Stimulated activated CD8-positive, alpha-beta memory T cell treated with anti-CD3 and anti-CD28 coated beads, Interleukin-15, amount 100 ng/mL, for 48 hours (primary cell): ENCODE measurements around the gene KCNN4.
"Not testable (repeated sequence)": the region's sequence is repeated elsewhere in the genome, so short reads cannot be mapped to it uniquely, and the experiment has no call there.

ENCODE experiments used
- DNase-seq, 2 donors: peaks; one replicate each; pipeline ENCODE4 v3.0.0-alpha.2; 2020; ENCODE audit warnings: low read depth in 2 of 2

KCNN4 gene

DNA sequence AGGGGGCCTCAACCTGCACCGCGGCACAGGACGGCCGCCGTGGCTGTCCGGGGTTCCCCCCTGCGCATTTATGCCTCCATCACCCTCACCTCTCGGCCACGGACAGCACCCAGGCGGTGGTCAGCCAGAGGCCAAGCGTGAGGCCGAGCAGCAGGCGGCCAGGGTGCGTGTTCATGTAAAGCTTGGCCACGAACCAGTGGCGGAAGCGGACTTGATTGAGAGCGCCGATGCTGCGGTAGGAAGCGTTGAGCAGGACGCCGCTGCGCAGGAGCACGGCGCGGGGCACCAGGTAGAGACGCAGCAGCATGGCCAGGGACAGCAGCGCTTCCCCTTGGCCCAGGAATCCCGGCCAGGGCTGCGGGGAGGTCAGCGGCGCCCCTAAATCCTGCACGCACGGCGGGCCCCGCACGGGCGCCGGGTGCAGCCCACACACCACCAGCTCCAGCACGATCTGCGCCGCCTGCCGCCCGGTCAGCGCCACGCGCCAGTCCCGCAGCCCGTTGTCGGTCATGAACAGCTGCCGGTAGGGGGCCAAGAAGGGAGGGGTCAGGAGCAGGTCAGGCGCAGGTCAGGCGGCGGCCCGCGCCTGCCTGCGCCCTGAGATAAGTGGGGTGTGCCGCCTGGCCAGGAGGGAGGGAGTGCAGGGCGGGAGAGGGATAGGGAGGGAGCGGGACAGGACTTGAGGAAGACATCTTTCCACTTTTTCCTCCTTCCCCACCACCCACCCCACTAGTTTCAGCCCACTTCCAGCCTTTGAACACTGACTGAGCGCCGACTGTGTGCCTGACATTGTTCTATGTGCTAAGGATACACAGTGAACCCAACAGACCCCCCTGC, 6.5 kb downstream of the KCNN4 start:
- no peak for DNase-seq

DNA sequence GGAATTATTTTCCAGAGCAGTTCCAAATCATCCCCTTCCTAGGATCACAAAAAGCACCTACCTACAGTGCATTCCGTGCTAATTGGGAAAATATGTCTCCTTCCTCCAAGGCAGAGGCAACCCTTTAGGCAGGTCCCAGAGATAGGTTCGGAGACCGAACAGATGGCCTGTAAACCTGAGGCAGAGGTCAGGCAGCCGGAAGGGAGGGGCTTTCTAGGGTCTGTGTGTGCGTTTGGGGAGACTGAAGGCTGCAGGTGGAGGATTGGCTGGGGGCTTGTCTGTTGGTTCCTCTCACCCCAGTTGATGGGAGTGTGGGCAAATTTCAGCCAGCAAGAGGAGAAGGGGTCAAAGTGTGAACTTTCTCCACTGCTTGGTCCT, 7.1 kb downstream of the KCNN4 start:
- DNase-seq = no peak

DNA sequence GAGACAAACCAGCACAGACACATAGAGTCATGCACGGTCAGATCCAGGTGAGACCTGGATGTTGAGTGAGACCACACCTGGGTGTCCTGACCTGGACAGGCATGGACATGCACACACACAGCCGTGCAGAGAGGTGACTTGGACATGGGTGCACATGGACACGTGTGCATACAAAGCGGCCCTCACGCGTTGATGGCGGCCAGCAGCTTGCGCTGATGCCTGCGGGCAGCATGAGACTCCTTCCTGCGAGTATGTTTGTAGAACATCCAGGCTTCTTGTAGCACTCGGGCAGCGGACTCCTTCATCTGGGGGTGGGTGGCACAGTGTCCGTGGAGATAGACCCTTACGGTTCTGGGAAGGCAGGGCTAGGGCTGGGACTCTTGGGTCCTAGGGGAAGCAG, 11.5 kb downstream of the KCNN4 start:
- DNase-seq = no peak

DNA sequence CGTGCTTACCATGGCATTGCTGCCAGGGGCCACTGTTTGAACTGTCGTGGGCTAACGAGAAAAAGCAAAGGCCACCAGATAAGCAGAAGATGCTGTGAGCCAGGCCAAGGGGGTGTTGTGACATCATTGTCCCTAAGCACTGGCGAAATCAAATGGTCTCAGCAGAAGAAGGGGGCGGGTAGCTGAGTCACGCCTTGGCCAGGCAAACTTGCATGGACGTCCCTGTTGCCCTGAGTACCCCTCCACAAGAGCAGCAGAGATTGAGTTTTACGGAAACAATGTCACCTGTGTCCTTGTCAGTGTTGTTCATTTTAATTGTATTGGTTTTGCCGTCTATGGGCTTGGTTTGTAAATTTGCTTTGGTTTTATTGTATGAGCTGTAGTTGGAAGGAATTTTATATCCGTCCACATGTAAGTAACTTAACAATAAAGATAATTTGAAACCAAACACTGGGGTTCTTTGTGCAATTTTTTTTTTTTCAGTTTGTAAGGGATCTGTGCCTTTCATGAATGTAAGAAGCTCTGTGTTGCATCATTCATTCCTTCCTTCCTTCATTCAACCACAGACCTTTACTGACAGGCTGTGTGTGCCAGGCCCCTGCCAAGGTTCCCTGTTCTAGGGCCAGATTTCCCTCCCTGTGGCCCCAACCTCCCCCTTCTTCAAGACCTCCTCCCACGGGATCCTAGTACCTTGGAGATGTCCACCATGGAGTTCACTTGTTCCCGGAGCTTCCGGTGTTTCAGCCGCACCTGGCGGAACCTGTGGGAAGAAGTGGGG, 12.3 kb downstream of the KCNN4 start:
- no peak for DNase-seq

DNA sequence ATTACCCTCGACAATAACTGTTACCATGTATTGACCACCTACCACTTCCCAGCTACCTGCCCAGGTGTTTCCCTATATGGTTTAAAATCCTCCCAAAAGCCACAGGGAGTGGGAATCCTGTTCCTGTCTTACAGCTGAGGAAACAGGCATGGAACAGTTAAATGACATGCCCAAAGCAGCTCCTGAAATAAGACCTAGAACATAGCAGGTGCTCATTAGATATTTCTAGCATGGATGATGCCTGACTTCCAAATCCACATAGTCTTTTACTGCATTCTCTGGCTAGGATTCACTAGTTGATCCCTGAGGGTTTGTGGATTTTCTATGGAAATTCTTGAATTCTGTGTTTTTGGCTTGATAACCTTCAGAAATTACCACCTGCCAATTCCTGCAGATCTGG, 13.0 kb downstream of the KCNN4 start:
- DNase-seq = no peak

DNA sequence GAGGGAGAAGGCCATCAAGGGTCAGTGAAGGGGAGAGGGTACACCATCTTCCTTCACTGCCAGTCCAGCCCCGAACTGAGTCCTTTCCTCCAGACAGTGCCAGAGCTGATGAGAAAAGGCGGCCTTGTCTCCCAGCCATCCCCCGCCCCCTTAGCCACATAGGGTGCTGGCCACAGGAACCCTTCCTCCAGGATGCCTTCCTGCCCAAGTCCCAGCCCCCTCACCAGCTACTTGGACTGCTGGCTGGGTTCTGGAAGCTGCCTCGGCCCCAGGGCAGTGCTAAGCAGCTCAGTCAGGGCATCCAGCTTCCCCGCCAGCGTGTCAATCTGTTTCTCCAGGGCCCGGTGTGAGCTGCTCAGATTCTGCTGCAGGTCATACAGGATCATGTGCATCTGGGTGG, 13.5 kb downstream of the KCNN4 start:
- no peak for DNase-seq

DNA sequence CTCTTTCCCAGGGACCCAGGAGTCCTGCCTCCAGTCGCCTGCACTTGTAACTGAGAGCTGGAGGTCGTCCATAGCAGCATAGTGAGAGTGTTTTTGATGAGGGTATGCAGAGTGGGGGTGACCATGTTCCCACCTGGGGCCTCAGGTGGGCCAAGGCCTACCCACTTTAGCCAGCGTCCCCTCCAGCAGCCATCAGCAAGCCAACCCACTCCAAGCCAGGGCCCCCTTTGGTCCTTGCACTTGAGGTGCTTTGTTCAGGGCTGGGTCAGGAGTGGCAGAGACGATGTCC, 14.1 kb downstream of the KCNN4 start:
- DNase-seq = no peak

DNA sequence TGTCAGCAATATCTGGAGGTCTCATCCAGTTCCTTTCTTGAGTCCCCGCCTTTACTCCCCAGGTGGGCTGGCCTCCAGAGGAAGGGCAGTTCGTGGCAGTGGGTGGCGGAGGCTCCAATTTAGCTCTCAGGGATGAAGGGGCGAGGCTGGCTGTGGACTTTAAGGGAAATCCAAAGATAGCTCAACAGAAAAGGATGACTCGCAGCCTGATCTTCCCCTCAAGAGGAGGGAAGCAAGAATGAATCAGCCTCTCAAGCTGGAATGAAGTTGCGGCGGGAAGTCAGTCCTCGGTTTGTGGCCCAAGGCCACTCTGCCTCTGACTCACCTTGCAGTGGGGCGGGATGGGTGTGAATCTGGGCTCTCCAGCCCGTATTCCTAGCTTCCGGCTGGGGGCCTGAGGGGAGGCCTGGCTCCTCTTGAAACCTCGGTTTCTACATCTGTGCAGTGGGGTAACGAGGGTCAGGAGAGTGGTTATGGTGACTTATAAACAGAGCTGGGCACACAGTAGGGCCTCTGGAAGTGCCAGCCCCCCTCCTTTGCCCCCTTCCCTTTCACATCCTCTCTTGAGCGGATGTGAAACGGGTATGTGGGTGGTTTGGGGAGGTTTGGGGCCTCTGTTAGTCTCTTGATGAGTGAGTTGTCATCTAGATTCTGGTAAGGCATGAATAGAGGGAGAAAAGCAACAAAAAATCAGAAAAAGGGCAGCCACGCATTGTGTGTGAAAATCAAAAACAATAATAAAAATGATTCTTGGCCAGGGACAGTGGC, 15.5 kb downstream of the KCNN4 start:
- peak; percentile 80 to 84 for DNase-seq

DNA sequence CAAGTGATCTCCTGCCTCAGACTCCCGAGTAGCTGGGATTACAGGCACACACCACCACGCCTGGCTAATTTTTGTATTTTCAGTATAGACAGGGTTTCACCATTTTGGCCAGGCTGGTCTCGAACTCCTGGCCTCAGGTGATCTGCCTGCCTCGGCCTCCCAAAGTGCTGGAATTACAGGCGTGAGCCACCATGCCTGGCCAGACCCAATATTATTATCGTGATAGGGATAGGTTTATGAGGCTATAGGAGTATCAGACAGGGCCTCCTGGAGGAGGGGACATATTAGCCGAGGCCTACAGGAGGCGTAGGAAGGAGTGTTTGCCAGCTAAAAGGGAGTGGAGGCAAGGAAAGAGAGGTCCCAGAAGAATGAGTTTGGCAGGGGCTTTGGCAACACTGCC, 16.1 kb downstream of the KCNN4 start:
- DNase-seq = not testable (repeated sequence)

DNA sequence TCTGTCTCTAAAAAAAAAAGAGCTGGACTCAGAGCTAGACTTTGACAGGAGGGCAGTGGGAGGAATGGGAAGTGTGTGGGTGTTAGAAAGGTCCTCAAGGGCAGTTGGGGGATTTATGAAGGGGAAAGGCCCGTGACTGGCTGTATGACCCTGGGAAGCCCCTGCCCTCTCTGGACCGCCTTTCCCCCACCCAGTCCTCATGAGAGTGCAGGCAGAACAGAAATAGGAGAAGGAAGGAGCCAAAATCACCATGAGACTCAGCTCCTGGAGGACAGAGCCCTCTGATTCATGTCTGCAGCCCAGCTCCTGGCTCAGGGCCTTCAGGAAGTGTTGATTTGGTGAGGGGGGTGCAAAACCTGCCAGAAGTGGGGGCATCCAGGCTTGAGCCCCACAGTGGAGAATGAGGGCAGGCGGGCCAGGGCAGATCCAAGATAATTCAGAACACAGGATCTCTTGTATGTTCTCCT, 17.3 kb downstream of the KCNN4 start:
- no peak for DNase-seq

DNA sequence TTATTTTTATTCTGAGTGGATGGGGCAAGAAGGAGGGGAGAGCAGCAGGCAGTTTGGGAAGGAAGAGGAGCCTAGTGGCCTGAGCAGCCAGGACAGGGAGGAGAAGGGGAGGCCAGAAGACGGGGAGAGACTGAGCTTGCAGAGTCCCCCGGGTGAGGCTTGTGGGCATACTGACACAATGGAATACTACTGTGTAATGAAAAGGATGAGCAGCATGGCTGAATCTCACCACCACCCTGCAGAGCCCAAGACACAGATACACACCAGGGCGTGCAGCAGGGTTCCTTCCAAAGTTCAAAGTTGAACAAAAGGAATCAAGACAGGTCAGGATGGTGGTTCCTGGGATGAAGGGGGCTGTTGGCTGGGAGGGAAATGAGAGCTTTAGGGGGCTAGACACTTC, 18.0 kb downstream of the KCNN4 start:
- no peak for DNase-seq

DNA sequence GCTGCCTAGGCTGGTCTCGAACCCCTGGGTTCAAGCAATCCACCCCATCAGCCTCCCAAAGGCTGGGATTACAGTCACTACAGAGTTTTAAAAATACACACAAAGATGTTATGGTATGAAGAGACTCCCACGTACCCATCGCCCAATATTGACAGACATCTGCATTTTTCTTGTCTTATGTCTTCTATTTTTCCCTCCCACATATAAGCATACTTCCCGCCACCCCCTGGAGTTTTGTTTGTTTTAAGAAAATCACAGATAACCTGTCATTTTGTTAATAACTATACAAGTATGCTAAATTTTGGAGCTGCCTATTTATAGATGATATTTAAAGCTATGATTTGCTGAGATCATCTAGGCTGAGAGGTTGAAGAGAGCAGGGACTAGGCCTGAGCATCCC, 19.8 kb downstream of the KCNN4 start:
- no peak for DNase-seq

DNA sequence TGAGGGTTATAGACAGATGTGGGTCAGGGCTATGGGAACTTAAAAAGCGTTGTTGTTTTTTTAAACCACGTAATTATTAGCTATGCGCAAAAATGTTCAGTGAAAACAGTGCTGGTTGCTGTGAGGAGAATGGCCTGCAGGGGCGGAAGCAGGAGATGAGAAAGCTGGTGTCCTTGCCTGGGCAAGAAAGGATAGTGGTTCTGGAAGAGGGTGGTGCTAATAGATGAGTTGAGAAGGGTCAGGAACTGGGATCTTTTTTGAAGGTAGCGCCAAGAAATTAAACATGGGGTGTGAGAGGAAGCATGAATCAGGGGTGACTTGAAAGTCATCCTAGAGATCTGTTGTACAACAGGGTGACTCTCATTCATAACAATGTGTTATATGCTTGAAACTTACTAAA, 21.3 kb downstream of the KCNN4 start:
- no peak for DNase-seq

DNA sequence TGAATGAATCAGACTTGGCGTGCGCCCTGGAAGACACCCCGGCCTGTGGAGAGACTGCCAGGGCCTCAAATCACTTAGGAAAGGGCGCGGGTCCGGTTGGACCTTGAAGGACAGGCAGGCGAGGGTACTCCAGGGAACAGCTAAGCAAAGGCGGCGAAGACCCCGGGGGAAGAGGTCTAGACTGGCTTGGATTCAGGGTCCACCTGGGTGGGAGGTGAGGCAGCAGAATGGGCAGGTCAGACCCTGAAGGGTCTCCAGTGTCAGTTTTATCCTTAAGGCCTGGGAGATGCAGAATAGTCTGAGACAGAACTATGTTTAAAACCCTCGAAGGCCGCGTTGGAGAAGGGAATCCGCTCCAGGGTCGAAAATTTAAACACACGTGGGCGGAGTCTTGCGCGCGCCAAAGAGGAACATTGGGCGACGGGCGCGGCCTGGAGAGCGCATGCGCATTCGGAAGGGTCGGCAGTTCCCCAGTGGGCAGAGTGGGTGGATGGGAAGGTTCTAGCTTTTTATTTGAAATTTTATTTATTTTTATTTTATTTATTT, 25.4 kb downstream of the KCNN4 start:
- DNase-seq = peak; percentile 71 to 75

DNA sequence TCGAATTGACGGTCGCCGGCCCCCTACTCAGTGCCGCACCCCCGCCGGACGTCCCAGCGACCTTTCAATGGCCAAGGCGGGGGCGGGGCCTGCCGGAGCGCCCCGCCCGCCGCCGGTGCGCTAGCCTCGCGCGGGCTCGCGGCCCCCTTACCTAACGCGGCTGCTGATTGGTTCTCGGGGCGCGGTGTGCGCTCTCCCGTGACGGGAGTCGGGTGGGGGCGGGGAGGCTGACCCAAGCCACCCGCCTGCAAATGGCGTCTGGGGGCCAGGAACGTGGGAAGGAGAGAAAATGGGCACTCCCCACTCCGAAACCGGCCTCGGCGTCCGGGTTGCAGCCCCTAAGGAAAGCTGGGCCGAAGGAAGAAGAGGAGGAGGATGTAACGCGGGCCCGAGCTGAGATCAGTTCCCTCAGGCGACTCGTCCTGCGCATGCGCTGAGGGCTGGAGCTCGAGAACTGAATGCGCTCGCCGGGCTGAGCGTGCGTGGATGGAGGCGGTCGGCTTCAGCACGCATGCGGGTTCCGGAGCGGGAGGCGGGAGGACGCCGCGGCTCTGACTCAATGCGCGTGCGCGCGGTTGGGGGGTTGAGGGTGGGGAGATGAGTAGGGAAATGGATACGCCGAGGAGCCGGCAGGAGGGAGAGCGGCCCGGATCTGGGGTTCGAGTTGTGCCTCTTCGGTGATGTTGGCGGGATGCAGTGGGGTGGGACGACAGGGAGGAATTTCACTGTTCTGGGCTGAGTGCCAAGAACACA, 26.1 kb downstream of the KCNN4 start, which contains the start of gene SMG9:
Gene SMG9, minus strand, starts transcription at position 460 of the 753 bp plus-strand sequence. CDS start 4,221 bp downstream, outside the sequence.
- peak; percentile 96 for DNase-seq

DNA sequence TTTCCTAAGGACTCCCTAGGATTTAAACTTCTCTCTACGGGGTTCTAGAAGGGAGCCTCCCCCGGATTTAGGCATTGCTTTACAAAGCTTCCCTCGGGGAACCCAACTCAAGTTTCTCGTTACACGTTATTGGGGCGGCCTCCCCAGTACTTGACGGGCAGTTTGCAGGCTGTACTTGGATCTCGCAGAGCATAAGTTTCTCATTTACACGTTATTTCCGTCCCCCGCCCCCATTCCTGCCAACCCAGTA, 26.6 kb downstream of the KCNN4 start:
- no peak for DNase-seq

DNA sequence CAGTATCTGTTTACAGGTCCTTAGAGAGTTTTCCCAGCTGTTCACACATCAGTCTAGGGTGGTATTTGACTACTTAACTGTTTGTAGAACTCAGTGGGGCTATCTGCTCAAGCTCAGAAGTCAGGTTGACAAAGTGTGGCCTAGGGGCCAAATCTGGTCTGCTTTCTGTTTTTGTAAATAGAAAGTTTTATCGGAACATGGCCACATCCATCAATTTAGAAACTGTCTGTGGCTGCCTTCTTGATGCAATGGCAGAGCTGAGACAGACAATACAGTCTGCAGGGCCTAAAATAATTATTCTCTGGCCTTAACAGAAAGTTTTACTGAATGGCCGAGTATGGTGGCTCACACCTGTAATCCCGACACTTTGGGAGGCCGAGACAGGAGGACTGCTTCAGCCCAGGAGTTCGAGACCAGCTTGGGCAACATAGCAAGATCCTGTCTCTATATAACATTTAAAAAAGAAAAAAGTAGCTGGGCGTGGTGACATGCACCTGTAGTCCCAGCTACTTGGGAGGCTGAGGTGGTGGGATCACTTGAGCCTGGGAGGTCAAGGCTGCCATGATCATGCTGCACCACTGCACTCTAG, 28.4 kb downstream of the KCNN4 start:
- no peak for DNase-seq

DNA sequence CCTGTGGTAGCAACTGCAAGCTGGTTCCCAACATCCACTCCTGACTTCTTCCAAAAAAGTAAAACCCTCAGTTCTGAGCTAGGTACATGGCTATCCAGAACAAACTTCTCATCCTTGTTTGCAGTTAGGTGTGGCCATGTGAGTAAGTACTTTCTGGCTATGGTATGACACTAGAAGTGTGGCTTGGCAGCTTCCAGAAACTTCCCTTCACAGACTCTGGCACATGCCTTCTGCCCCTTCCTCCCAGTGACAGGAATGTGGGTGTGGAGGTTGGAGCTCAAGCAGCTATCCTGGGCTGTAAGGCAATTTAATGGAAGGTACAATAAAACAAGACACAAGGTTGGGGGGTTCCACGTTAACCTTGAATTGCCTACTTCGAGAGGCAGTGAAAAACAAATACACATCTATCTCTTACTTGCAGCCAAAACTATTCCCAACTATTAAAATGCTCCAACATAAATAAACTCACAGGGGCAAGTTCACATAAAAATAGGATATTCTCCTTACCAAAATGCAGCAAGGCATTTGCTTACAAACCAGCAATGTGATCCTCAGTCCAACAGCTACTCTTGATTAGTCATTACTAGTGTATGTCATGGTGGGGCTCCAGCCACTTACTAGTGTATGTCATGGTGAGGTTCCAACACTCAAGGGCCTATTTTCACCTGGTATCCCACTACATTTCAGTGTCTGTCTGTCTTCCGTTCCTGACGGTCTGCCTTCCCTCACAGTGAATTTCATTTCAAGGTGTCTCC, 29.1 kb downstream of the KCNN4 start:
- no peak for DNase-seq

DNA sequence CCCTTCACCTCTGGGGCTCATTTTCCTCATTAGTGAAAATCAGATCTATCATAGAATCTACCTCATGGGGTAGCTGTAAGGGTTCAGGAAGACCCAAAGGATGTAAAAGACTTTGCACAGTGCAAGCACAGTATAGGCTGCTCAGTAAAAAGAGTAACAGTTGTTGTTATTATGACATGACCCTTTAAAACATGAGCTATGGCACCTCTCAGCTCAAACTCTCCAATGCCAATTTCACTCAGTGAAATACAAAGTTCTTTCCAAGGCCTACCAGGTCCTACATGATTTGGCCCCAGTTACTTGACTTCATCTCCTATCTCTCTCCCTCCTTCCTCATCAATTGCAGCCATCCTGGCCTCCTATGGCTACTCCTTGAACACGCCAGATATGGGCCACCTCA, 30.9 kb downstream of the KCNN4 start:
- DNase-seq = no peak

DNA sequence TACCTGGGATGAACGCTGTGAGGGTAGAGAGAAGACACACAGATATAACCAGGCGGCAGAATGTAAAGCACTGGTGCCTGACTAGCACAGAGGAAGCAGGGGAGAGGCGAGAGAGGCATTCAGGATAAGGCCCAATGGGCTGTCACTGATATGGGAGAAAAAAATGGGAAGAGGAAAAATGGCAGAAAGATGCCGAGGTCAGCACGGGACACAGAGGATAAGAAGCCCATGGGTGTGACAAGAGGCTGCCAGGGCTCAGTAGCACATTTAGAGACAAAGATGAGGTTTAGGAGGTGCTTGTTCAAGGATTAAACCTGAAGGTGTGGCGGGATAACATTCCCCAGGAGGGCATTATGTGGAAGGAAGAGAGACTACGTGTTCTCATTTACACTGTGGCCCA, 31.6 kb downstream of the KCNN4 start:
- DNase-seq = no peak

DNA sequence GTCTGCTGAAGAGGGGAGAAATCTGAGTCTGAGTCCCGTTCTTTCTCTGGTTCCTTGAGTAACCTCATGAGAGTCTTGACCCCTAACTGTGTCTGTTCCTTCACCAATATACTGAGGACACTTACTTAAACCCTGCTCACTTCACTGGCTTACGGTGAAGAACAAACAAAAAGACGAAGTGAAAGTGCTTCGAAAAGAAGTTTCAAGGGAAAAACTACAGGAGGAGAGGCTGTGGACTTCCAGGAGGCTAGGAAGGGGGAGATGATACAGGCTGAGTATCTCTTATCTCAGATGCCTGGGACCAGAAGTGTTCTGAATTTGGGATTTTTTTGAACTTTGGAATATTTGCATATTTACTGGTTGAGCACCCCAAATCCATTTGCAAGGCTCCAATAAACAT, 32.1 kb downstream of the KCNN4 start:
- DNase-seq = no peak
